ENCODE measurements around the gene ZNF700.
"Not testable (repeated sequence)": the region's sequence is repeated elsewhere in the genome, so short reads cannot be mapped to it uniquely, and the experiment has no call there.

DNA sequence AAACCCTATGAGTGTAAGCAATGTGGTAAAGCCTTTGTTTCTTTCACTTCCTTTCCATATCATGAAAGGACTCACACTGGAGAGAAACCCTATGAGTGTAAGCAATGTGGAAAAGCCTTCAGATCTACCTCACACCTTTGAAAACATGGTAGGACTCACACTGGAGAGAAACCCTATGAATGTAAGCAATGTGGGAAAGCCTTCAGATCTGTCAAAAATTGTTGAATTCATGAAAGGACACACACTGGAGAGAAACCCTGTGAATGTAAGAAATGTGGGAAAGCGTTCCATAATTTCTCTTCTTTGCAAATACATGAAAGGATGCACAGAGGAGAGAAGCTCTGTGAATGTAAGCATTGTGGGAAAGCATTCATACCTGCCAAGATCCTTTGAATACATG lies 13.0 kb upstream of the ZNF700 start:
- TF ChIP-seq POLR2AphosphoS5 (IDR thresholded peaks at IDR 0.05), result not testable (repeated sequence)
- TF ChIP-seq, protein P1, sequence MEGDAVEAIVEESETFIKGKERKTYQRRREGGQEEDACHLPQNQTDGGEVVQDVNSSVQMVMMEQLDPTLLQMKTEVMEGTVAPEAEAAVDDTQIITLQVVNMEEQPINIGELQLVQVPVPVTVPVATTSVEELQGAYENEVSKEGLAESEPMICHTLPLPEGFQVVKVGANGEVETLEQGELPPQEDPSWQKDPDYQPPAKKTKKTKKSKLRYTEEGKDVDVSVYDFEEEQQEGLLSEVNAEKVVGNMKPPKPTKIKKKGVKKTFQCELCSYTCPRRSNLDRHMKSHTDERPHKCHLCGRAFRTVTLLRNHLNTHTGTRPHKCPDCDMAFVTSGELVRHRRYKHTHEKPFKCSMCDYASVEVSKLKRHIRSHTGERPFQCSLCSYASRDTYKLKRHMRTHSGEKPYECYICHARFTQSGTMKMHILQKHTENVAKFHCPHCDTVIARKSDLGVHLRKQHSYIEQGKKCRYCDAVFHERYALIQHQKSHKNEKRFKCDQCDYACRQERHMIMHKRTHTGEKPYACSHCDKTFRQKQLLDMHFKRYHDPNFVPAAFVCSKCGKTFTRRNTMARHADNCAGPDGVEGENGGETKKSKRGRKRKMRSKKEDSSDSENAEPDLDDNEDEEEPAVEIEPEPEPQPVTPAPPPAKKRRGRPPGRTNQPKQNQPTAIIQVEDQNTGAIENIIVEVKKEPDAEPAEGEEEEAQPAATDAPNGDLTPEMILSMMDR (IDR thresholded peaks at IDR 0.05), result not testable (repeated sequence)
